GM18951 (cell line): Measurements from ENCODE around the gene BRIP1.

Experiments used
- POLR2A ChIP-seq: IDR thresholded peaks from 4 replicates; pipeline ENCODE4 v1.6.1; 2011; ENCODE audit warnings: mild to moderate bottlenecking; ENCODE audit not compliant: insufficient read length, insufficient read depth; ENCODE audit errors: extremely low read depth
- in situ Hi-C: fragments of 300-500 bp; cut with MboI; formaldehyde crosslinking; loops from one replicate; pipeline ENCODE4 v1.12.0; 2022; ENCODE audit warnings: low sequenced_read_pairs, mixed read lengths, inconsistent platforms; ENCODE audit not compliant: unreplicated experiment

BRIP1 gene

DNA sequence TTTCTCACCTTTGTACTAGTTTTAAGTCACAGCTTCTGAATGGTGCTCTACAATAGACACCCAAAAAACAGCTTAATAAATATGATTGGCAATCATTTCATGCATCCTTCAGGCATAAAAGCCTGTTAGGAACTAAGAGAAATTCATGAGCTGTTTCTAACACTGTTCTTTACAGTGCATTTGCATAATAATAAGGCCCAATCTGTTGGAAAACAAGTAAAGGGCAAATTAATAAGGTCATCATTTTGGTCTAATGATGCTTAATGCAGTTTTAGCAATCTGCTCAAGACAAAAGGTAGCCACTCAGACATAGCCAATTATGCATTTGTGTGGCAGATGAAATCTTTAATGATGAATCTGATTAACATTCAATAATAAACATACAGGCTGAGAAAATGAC, 216.8 kb downstream of the BRIP1 start:
- no peak for TF ChIP-seq POLR2A

DNA sequence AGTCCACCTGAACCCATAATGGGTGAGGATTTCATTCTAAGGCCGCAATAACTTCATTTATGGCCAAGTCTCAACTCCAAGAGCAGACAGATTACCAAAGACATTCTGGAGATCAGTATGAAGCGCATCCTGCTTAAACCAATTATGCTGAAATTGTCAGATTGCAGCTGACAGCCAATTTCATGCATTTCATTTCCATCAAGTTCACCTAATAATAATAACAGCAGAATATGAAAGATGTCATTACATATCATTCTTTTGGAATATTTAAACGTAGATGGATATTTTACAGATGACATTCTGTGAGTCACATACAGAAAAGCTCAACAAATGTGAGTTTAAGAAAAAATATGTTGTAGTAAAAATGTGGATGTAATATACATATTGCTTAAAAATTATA, 217.4 kb downstream of the BRIP1 start:
- no peak for TF ChIP-seq POLR2A
- in situ Hi-C loops: no loop called here

More for the DNA sequence above, 216.8 kb downstream of the BRIP1 start:
- in situ Hi-C loops: no loop called here

DNA sequence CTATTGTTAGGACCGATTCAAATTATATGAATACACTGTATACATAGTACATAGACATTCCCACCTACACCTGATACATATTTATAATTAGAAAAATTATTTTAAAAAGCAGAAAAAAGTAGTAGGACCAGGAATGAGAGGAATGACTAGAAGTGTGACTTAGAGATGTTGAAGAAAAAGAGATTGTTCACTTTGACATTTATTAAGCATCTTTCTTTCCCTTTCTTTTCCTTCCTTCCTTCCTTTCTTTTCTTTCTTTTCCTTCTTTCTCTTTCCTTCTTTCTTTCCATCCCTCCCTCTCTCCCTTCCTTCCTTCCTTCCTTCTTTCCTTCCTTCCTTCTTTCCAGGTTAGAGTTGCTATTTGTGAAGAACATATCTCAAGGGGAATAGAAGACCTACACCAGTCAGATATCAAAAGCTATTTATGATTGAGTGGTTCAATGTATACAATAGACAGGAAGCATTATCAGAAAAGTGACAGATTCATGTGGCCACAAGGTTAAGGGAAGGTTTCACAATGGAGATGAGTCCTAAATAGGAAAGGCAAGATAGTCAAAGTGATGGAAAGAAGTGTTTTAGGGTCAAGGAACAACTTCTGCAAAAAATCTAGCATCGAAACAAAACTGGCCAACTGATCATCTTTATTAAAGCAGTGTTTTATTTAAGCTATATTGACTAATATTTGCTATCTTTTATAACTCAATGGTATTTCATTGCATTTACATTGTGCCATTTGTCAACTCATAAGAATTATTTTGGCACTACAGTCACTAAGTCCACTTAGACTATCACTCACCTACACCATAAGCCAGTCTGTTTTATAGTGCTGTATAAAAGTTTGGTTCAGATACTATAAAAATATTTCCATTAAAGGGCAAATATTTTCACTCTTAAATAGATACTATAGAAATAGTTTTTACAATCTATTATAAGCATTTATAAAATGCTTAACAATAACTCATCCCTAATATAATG, 218.2 kb downstream of the BRIP1 start:
- TF ChIP-seq POLR2A: no peak
- in situ Hi-C loops: no loop called here

DNA sequence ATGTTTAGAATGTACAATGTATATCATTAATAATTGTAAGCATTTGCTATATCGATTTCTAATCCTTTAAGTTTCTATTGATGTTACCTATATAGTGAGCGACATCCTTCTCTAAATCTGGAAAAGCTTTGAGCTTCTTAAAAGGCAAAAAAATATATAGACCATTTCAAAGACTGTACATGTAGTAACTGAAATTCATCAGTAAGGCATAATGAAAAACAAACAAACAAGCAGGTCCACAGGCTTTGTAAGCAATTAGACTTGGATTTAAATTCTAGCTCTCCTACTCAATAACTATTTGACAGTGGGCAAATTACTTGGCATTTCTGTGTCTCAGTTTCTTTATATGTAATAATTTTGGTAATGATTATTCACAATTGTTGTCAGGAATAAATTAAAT, 220.6 kb downstream of the BRIP1 start:
- in situ Hi-C loops: no loop called here
- no peak for TF ChIP-seq POLR2A

DNA sequence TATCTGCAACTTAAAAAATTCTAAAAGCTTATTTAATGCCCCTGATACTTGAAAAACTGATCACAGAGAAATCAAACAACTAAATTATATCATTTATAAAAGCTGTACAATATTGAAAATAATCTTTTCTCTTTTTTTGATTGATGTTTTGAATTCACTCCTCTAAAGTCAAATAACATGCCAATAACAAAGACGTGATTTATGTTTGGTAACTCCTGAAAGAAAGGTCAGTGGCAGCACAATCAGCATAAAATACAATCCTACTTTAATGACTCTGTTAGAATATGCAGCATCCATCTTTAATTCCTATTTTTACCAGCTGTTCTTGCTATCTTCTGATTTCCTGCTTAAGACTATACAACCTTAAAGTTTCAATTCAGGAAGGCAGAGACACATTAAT, 221.6 kb downstream of the BRIP1 start:
- in situ Hi-C loops: no loop called here
- no peak for TF ChIP-seq POLR2A

DNA sequence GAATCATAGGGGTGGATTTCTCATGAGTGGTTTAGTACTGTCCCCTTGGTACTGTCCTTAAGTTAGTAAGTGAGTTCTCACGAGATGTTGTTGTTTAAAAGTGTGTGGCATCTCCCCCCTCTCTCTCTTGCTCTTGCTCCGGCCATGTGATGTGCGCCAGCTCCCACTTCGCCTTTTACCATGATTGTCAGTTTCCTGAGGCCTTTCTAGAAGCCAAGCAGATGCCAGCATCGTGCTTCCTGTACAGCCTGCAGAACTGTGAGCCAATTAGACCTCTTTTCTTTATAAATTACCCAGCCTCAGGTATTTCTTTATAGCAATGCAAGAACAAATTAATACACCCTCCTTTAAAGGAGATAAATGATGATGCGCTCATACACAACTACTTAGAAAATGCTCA, 222.2 kb downstream of the BRIP1 start:
- in situ Hi-C loops: no loop called here
- no peak for TF ChIP-seq POLR2A

DNA sequence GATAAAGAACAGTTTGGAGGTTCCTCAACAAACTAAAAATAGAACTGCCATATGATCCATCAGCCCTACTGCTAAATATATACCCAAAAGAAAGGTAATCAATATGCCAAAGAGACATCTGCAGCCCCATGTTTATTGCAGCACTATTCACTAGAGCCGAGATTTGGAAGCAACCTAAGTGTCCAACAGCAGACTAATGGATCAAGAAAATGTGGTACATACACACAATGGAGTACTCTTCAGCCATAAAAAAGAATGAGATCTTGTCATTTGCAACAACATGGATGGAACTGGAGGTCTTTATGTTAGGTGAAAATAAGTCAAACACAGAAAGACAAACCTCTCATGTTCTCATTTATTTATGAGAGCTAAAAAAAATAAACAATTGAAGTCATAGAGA, 223.5 kb downstream of the BRIP1 start:
- no peak for TF ChIP-seq POLR2A
- in situ Hi-C loops: loop anchor here (5.0 to 10.0 kb wide), 2 partner anchors 197 to 465 kb away; no protein-coding TSS in a partner anchor

DNA sequence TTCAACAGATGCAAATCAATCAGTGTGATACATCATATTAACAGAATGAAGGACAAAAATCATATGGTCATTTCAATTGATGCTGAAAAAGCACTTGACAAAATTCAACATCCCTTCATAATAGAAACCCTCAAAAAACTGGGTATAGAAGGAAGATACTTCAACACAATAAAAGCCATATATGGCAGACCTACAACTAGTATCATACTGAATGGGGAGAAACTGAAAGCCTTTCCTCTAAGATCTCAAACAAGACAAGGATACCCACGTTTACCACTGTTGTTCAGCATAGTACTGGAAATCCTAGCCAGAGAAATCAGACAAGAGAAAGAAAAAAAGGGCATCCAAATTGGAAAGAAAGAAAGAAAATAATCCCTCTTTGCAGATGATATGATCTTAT, 225.2 kb downstream of the BRIP1 start:
- in situ Hi-C loops: loop anchor here (5.0 to 10.0 kb wide), 2 partner anchors 199 to 467 kb away; no protein-coding TSS in a partner anchor
- no peak for TF ChIP-seq POLR2A

DNA sequence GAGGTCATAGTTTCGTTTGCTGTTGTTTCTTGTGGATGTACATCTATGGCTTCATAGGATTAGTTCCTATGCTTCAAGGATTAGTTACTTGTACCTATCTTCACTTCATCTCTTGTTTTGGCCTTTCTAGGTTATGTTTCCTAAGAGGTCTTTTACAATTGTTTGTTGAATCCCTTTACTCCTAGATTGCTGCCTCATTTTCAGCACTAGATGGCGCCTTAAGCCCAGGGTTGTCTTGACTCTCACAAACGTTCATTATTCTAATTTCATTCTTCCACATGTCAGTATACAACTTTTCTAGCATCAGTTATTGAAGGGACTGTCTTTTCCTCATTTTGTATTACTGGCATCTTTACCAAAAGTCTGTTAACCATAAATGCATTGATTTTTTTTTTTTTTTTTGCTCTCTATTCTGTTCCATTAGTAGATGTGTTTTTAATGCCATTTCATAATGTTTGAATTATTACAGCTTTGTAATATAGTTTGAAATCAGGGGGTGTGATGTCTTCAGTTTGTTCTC, 227.4 kb downstream of the BRIP1 start:
- no peak for TF ChIP-seq POLR2A

DNA sequence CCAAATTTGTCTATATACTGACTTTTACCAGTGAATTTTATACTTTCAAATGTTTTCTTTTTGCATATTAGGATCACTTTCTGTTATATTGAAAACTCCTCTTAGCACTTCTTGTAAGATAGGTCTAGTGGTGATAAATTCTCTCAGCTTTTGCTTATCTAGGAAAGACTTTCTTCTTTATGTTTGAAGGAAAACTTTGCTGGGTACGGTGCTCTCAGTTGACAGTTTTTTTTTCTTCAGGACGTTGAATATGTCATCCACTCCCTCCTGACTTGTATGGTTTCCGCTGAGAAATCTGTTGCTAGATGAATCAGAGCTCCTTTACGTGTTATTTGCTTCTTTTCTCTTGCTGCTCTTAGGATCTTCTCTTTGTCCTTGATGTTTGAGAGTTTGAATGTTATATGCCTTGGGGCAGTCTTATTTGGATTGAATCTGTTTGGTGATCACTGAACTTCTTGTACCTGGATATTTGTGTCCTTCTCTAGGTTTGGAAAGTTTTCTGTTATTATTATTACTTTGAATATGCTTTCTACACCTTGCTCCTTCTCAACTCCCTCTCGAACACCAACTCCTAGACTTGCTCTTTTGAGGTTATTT, 228.3 kb downstream of the BRIP1 start:
- in situ Hi-C loops: loop anchor here (5.0 to 10.0 kb wide), 2 partner anchors 202 to 470 kb away; no protein-coding TSS in a partner anchor
- no peak for TF ChIP-seq POLR2A

More for the DNA sequence above, 227.4 kb downstream of the BRIP1 start:
- in situ Hi-C loops: loop anchor here (5.0 to 10.0 kb wide), 2 partner anchors 201 to 469 kb away; no protein-coding TSS in a partner anchor

DNA sequence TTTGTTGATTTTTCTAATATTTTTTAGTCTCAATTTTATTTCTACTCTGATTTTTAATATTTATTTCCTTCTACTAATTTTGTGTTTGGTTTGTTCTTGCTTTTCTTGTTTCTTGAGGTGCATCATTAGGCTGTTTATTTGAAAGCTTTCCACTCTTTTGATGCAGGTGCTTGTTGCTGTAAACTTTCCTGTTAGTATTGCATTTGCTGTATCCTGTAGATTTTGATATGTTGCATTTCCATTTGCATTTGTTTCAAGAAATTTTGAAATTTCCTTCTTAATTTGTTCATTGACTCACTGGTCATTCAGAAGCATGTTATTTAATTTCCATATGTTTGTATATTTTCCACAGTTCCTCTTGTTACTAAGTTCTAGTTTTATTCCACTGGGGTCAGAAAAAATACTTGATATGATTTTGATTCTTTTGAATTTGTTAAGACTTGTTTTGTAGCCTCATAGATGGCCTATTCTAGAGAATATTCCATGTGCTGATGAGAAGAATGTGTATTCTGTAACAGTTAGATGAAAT, 229.3 kb downstream of the BRIP1 start:
- in situ Hi-C loops: loop anchor here (10.0 kb wide), 1 partner anchor 471 kb away; no protein-coding TSS in a partner anchor
- TF ChIP-seq POLR2A: no peak

DNA sequence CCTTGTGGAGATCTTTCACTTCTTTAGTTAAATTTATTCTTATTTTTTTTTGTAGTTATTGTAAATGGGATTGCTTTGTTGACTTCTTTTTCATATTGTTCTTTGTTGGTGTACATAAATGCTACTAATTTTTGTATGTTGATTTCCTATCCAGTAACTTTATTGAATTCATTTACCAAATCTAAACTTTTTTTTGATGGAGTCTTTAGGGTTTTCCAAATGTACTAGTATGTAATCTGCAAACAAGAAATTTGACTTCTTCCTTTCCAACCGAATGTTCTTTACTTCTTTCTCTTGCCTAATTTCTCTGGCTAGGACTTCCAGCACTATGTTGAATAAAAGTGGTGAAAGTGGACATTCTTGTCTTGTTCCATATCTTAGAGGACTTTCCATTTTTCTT, 230.5 kb downstream of the BRIP1 start:
- in situ Hi-C loops: loop anchor here (10.0 kb wide), 1 partner anchor 472 kb away; no protein-coding TSS in a partner anchor
- no peak for TF ChIP-seq POLR2A

DNA sequence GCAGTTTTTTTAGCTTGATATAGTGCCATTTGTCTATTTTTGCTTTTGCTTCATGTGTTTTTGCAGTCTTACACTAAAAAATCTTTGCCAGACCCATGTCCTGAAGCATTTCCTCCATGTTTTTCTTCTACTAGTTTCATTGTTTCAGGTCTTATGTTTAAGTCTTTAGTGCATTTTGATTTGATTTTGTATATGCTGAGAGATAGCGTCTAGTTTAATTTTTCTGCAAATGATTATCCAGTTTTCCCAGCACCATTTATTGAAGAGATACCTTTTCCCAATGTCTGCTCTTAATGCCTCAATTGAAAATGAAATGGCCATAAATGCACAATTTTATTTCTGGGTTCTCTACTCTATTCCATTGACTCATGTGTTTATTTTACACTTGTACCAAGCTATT, 231.5 kb downstream of the BRIP1 start:
- in situ Hi-C loops: loop anchor here (10.0 kb wide), 1 partner anchor 473 kb away; no protein-coding TSS in a partner anchor
- no peak for TF ChIP-seq POLR2A
